PC-3 (cell line): ENCODE measurements around the gene MANSC1.

ENCODE experiments used
- CTCF ChIP-seq: fragments of 300-600 bp; sonication (generic); conservative IDR thresholded peaks from 2 replicates; pipeline ENCODE4 v1.5.1; 2017; ENCODE audit warnings: antibody characterized with exemption, low read depth, mild to moderate bottlenecking, low read length
- EZH2 ChIP-seq: fragments of 300-600 bp; sonication (generic); IDR thresholded peaks from one replicate; pipeline ENCODE4 v1.6.1; 2017; ENCODE audit warnings: antibody characterized with exemption, mild to moderate bottlenecking, low read length; ENCODE audit not compliant: unreplicated experiment
- EZH2phosphoT487 ChIP-seq: fragments of 300-600 bp; sonication (generic); IDR thresholded peaks from 2 replicates; pipeline ENCODE4 v1.6.1; 2018; ENCODE audit warnings: mild to moderate bottlenecking, antibody characterized with exemption, low read length, borderline replicate concordance

- TF ChIP-seq EZH2phosphoT487 (no peak), CTCF (no peak), EZH2 (no peak)
These were observed 31.9 kb upstream of the MANSC1 start for GRCh38 chr12:12381982-12382381.
